Nephron progenitor cell (in vitro differentiated cells): ENCODE measurements around the gene NUDT12.

Source experiments
- DNase-seq: peaks from one replicate; pipeline ENCODE4 v3.0.0; 2021
- H3K27ac Mint-ChIP-seq: 2 replicates; pipeline ENCODE4 v1.8.0; 2021; ENCODE audit warnings: mild to moderate bottlenecking, moderate library complexity, mixed read lengths
- H3K27me3 Mint-ChIP-seq: 2 replicates; pipeline ENCODE4 v1.8.0; 2021; ENCODE audit warnings: mild to moderate bottlenecking, low read depth, mixed read lengths; ENCODE audit not compliant: poor library complexity
- H3K36me3 Mint-ChIP-seq: 2 replicates; pipeline ENCODE4 v1.8.0; 2021; ENCODE audit warnings: low read depth, mixed read lengths
- H3K4me1 Mint-ChIP-seq: 2 replicates; pipeline ENCODE4 v1.8.0; 2021; ENCODE audit warnings: mixed read lengths
- H3K4me3 Mint-ChIP-seq: 2 replicates; pipeline ENCODE4 v1.8.0; 2021; ENCODE audit warnings: mild to moderate bottlenecking, moderate library complexity, mixed read lengths
- H3K9me3 Mint-ChIP-seq: 2 replicates; pipeline ENCODE4 v1.8.0; 2021; ENCODE audit warnings: mild to moderate bottlenecking, moderate library complexity, mixed read lengths
- TF ChIP-seq, protein P1 (sequence below): fragments of 200-600 bp; sonication (generic); IDR thresholded peaks from 2 replicates; pipeline ENCODE4 v1.5.0; 2021; ENCODE audit warnings: antibody characterized with exemption

Gene NUDT12

DNA sequence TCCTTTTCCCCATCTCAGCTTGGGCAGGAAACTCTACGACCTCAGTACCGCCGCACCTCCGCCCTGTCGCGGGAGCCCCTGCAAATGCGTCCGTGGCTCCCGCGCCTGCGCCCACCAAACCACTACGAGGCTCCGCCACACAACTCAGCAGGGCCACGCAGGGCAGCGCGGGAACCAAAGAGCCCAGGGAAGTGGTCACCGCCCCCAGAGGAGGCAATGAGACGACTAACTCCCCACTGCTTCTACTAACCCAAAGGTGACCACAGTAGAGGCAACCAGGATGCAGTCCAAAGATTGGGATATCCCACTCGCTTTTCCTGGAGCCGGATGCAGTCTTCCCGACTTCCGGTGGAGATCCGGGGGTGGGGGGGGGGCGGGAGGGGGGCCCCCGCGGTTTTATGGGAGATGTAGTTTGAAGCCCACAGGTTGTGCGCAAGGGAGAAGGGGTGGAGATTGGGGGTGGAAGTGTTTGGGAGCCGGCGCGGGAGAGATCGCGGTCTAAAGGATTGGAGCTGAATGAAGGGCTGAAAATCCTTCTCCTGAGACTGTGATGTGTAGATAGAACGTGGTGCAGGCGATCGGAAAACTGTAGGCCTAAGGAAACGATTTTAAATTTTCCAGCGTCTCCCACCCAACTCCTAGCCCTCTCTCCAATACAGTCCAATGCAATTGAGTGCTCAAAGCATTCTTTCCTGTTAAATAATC, at the start of gene NUDT12:
Gene NUDT12 (minus strand): TSS at position 337 of the 705 bp plus-strand sequence. CDS start 2,541 bp downstream, outside the sequence.
- no peaks in the 10 kb centered on the region for H3K9me3 Mint-ChIP-seq
- DNase-seq: peak; percentile 82
- H3K27me3 Mint-ChIP-seq: no peaks in the 10 kb centered on the region
- TF ChIP-seq, protein P1, sequence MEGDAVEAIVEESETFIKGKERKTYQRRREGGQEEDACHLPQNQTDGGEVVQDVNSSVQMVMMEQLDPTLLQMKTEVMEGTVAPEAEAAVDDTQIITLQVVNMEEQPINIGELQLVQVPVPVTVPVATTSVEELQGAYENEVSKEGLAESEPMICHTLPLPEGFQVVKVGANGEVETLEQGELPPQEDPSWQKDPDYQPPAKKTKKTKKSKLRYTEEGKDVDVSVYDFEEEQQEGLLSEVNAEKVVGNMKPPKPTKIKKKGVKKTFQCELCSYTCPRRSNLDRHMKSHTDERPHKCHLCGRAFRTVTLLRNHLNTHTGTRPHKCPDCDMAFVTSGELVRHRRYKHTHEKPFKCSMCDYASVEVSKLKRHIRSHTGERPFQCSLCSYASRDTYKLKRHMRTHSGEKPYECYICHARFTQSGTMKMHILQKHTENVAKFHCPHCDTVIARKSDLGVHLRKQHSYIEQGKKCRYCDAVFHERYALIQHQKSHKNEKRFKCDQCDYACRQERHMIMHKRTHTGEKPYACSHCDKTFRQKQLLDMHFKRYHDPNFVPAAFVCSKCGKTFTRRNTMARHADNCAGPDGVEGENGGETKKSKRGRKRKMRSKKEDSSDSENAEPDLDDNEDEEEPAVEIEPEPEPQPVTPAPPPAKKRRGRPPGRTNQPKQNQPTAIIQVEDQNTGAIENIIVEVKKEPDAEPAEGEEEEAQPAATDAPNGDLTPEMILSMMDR: no peak
- peaks cover 36% of the 10 kb centered on the region for H3K4me1 Mint-ChIP-seq
- H3K4me3 Mint-ChIP-seq: peak within 1 kb of the TSS; percentile 91
- peaks cover 8% of the 10 kb centered on the region for H3K36me3 Mint-ChIP-seq
- peak within 1 kb of the TSS; percentile 75 for H3K27ac Mint-ChIP-seq

DNA sequence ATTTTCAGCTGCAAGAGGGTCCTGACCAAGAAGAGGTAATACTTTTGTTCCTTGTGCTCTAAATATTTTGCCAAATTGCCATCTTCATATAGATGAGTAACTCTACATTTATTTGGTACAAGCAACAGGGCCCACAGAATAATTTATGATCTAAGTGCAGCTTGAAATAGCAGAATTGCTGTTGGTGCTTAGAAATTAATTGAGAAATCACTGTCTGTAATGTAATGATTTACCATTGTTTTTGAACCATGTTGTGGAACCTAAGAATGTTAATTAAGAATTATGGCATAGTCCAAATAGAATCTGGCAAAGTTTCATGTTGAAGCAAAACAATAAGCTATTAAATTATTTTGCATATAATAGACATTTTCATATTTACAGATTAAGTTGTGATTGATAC, 44.8 kb upstream of the NUDT12 start:
- Mint-ChIP-seq H3K4me1 (peaks cover 5% of the 10 kb centered on the region), H3K4me3 (no peak overlapping the region), H3K36me3 (no peaks in the 10 kb centered on the region), H3K27ac (no peak overlapping the region), H3K27me3 (no peaks in the 10 kb centered on the region), H3K9me3 (peaks cover 3% of the 10 kb centered on the region)
- TF ChIP-seq, protein P1: no peak
- DNase-seq: no peak

DNA sequence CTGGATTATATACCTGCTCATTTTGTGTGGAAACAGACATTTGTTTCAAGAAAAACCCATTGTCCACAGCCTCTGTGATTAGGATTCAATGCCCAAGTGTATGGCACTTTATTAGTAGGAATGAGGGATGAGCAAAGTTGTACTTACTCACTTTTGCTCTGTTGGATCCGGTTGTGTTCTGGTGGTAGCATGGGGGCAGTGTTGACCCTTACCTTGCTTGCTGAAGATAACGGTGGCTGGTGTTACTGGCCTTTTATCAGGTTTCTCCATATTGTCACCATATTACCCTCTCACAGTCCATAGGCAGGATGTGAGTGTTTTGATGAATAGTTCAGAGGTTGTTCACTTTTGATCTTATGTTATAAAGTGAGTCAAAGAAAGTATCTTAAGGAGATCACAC, 42.7 kb upstream of the NUDT12 start:
- H3K27me3 Mint-ChIP-seq: no peaks in the 10 kb centered on the region
- TF ChIP-seq, protein P1: no peak
- DNase-seq: no peak

DNA sequence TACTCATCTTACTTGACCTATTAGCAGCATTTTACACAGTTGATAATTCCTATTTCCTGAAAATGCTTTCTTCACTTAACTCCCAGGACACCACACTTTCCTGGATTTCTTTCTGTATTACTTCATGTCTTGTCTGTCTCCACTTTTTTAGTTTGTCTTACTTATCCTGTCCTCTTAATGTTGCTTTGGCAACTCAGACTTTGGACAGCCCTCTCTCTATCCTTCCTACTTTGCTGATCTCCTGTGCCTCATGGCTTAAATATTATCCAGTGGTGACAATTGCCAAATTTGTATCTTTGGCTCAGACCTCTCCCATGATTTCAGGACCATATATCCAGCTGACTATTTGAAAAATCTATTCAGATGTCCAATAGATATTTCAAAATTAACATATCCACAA, 39.8 kb upstream of the NUDT12 start:
- Mint-ChIP-seq H3K4me3 (no peak overlapping the region), H3K4me1 (peaks cover 5% of the 10 kb centered on the region), H3K9me3 (no peaks in the 10 kb centered on the region), H3K27ac (no peak overlapping the region), H3K36me3 (no peaks in the 10 kb centered on the region), H3K27me3 (no peaks in the 10 kb centered on the region)
- no peak for DNase-seq
- TF ChIP-seq, protein P1: no peak

More for the DNA sequence above, 42.7 kb upstream of the NUDT12 start:
- no peaks in the 10 kb centered on the region for H3K9me3 Mint-ChIP-seq
- H3K27ac Mint-ChIP-seq: no peak overlapping the region
- no peaks in the 10 kb centered on the region for H3K36me3 Mint-ChIP-seq
- peaks cover 5% of the 10 kb centered on the region for H3K4me1 Mint-ChIP-seq
- H3K4me3 Mint-ChIP-seq: no peak overlapping the region

DNA sequence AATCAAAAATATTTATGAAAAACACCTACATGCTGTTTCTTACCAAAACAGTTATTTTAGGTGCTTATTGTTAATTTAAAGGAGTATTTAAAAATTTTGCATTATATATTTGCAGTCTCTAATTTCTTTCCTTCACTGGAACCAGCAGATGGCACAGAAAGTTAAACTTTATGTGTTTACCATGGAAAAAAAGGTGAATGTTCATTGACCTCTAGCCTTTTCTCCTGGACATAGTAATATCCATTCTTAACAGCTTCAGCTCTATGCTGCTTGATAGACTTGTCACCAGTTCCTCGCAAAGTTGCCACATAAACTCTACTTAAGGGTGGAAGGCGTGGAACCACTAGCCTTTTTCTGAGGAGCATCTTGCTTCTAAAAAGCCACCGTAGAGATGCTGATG, 38.7 kb upstream of the NUDT12 start:
- TF ChIP-seq, protein P1: no peak
- Mint-ChIP-seq H3K9me3 (no peaks in the 10 kb centered on the region), H3K27me3 (no peaks in the 10 kb centered on the region), H3K27ac (no peak overlapping the region), H3K36me3 (no peaks in the 10 kb centered on the region), H3K4me3 (no peak overlapping the region), H3K4me1 (no peaks in the 10 kb centered on the region)
- no peak for DNase-seq

DNA sequence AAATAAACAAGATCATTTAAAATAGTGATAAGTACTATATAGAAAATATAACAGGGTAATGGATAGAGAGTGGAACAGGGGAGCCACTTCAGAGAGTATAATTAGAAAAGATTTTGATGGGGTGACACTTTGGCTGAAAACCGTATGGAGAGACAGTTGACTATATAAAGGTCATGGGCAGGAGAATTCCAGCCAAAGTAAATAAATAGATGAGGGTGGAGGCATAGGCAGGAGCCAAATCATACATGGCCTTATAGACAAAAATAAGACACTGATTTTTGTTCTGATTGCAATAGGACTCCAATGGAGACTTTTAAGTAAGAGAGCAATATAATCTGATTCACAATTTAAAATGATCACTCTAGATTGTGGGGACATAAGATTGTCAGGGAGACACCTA, 37.5 kb upstream of the NUDT12 start:
- TF ChIP-seq, protein P1: no peak
- H3K4me3 Mint-ChIP-seq: no peak overlapping the region
- no peaks in the 10 kb centered on the region for H3K9me3 Mint-ChIP-seq

More for the DNA sequence above, 37.5 kb upstream of the NUDT12 start:
- H3K4me1 Mint-ChIP-seq: no peaks in the 10 kb centered on the region
- H3K27ac Mint-ChIP-seq: peak overlapping the region; percentile 1
- DNase-seq: no peak
- no peaks in the 10 kb centered on the region for H3K36me3 Mint-ChIP-seq
- no peaks in the 10 kb centered on the region for H3K27me3 Mint-ChIP-seq
